ENCODE results near the gene SNX24. TPM values are rescaled to one million over a fixed set of nuclear protein-coding genes. Genes with fewer than 3 reads are reported as not detected.

Gene SNX24
- total and polyA plus RNA-seq, 9 of the 15 experiments (the other 6 are each of a cell fraction or from before 2014, with no cell fraction given) = 5.3 to 10.1 (median 7.9) TPM

- TF ChIP-seq ZNF217 (CRISPR knock-in tag; IDR thresholded peaks at IDR 0.05) = no peak
- no peak for TF ChIP-seq DNMT1 (IDR thresholded peaks at IDR 0.05)
- no peak for TF ChIP-seq ZNF830 (CRISPR knock-in tag; IDR thresholded peaks at IDR 0.05)
- peak; percentile 79 for TF ChIP-seq BCOR (IDR thresholded peaks at IDR 0.05)
- no peak for TF ChIP-seq NR2C2 (CRISPR knock-in tag; IDR thresholded peaks at IDR 0.05)
- no peak for TF ChIP-seq NR2C2 (tag; IDR thresholded peaks at IDR 0.05)
- TF ChIP-seq ZNF3 (CRISPR knock-in tag; IDR thresholded peaks at IDR 0.05) = no peak
- TF ChIP-seq ZNF717 (CRISPR knock-in tag; IDR thresholded peaks at IDR 0.05) = no peak
- no peak for TF ChIP-seq KLF6 (CRISPR knock-in tag; IDR thresholded peaks at IDR 0.05; ENCODE audit: borderline replicate concordance)
- TF ChIP-seq SMARCA4 (IDR thresholded peaks at IDR 0.05) = peak; percentile 98
- no peak for TF ChIP-seq TCF7 (IDR thresholded peaks at IDR 0.05; ENCODE audit: borderline replicate concordance)
- TF ChIP-seq CCAR2 (IDR thresholded peaks at IDR 0.05; ENCODE audit: low read depth, low read length) = no peak
- no peak for TF ChIP-seq MITF (IDR thresholded peaks at IDR 0.05)
- TF ChIP-seq MYNN (IDR thresholded peaks at IDR 0.05) = no peak
- TF ChIP-seq MYNN (CRISPR knock-in tag; IDR thresholded peaks at IDR 0.05) = no peak
- TF ChIP-seq ZBTB49 (CRISPR knock-in tag; IDR thresholded peaks at IDR 0.05; ENCODE audit: borderline replicate concordance) = no peak
- TF ChIP-seq ESRRB (CRISPR knock-in tag; IDR thresholded peaks at IDR 0.05; ENCODE audit: borderline replicate concordance) = no peak
- TF ChIP-seq ZNF133 (CRISPR knock-in tag; IDR thresholded peaks at IDR 0.05) = no peak
- no peak for TF ChIP-seq NCOA2 (IDR thresholded peaks at IDR 0.05; ENCODE audit: partially characterized antibody in 2 of 2)
- peak; percentile 24 to 34; a peak in 3 of 4 replicates for TF ChIP-seq KDM1A (IDR thresholded peaks at IDR 0.05)
- no peak for TF ChIP-seq ATF6 (CRISPR knock-in tag; IDR thresholded peaks at IDR 0.05)
- TF ChIP-seq MAZ (CRISPR knock-in tag; conservative IDR thresholded peaks at IDR 0.05 in 1 of 2, IDR thresholded peaks at IDR 0.05 in 1 of 2) = 0 out of 4 replicates have a peak, but pooled peaks of 1 of the 2 experiments have one; percentile 47
- no peak for TF ChIP-seq MAX (CRISPR knock-in tag; IDR thresholded peaks at IDR 0.05)
- no peak for TF ChIP-seq IFI16 (CRISPR knock-in tag; IDR thresholded peaks at IDR 0.05)
- TF ChIP-seq POLR2A (conservative IDR thresholded peaks at IDR 0.05) = no peak
- TF ChIP-seq NR1H2 (CRISPR knock-in tag; IDR thresholded peaks at IDR 0.05) = no peak
- TF ChIP-seq RHOXF2B (CRISPR knock-in tag; conservative IDR thresholded peaks at IDR 0.05) = no peak
- TF ChIP-seq SAFB (IDR thresholded peaks at IDR 0.05; ENCODE audit: borderline replicate concordance, low read depth, low read length) = no peak
- no peak for TF ChIP-seq BHLHE40 (IDR thresholded peaks at IDR 0.05; ENCODE audit: low read length)
Measured at GRCh38 chr5:122863240-122863639, 17.8 kb downstream of the SNX24 start (continued).
